Thoracic aorta (tissue), 2 donors: ENCODE measurements around the gene AEBP1. TPM values are rescaled to one million over a fixed set of nuclear protein-coding genes. Genes with fewer than 3 reads are reported as not detected.

ENCODE experiments used
- ATAC-seq: fragments of 150-250 bp; one replicate; pipeline ENCODE4 v1.8.0; 2017; ENCODE audit warnings: low read depth; ENCODE audit not compliant: insufficient number of reproducible peaks, low FRiP score
- DNase-seq: peaks from one replicate; pipeline ENCODE4 v3.0.0-alpha.2; 2020; ENCODE audit warnings: low spot score
- H3K27ac ChIP-seq, 2 donors: fragments of 200-600 bp; sonication (generic); 1 replicate in 1 of 2; 2 replicates in 1 of 2; pipeline ENCODE4 v1.5.1; 2016; ENCODE audit warnings: mild to moderate bottlenecking in 2 of 2, moderate library complexity in 2 of 2
- H3K27me3 ChIP-seq: fragments of 200-600 bp; sonication (generic); replicated peaks from 2 replicates; pipeline ENCODE4 v1.6.0; 2016; ENCODE audit warnings: mild to moderate bottlenecking; ENCODE audit not compliant: insufficient read depth
- H3K36me3 ChIP-seq: fragments of 200-600 bp; sonication (generic); one replicate; pipeline ENCODE4 v1.5.1; 2016
- H3K4me1 ChIP-seq, 2 donors: fragments of 200-600 bp; sonication (generic); 1 replicate in 1 of 2; 2 replicates in 1 of 2; pipeline versions ENCODE4 v1.5.1 to v1.6.0; 2016; ENCODE audit warnings: low read depth in 2 of 2, mild to moderate bottlenecking in 1 of 2; ENCODE audit not compliant: control insufficient read depth in 1 of 2
- H3K4me3 ChIP-seq: fragments of 200-600 bp; sonication (generic); 2 replicates; pipeline ENCODE4 v1.5.1; 2016; ENCODE audit warnings: mild to moderate bottlenecking
- H3K9me3 ChIP-seq: fragments of 200-600 bp; sonication (generic); 2 replicates; pipeline ENCODE4 v1.5.1; 2016
- total RNA-seq, 2 donors: library from RNA; depleted of rRNA; stranded (reverse); fragments of >200 nt; gene quantifications; one replicate each; pipeline versions ENCODE4 v1.1.0 to v1.2.3, GENCODE V29; 2016
- TF ChIP-seq, protein P1 (sequence below): fragments of 200-600 bp; sonication (generic); IDR thresholded peaks from one replicate; pipeline ENCODE4 v1.5.1; 2019; ENCODE audit warnings: antibody characterized with exemption

AEBP1 gene
- total RNA-seq, 2 donors from 2014 or later, result 1,006 to 1,415 TPM

GRCh38 chr7:44061645-44062179 lies 42.4 kb upstream of the AEBP1 start:
- TF ChIP-seq, protein P1, sequence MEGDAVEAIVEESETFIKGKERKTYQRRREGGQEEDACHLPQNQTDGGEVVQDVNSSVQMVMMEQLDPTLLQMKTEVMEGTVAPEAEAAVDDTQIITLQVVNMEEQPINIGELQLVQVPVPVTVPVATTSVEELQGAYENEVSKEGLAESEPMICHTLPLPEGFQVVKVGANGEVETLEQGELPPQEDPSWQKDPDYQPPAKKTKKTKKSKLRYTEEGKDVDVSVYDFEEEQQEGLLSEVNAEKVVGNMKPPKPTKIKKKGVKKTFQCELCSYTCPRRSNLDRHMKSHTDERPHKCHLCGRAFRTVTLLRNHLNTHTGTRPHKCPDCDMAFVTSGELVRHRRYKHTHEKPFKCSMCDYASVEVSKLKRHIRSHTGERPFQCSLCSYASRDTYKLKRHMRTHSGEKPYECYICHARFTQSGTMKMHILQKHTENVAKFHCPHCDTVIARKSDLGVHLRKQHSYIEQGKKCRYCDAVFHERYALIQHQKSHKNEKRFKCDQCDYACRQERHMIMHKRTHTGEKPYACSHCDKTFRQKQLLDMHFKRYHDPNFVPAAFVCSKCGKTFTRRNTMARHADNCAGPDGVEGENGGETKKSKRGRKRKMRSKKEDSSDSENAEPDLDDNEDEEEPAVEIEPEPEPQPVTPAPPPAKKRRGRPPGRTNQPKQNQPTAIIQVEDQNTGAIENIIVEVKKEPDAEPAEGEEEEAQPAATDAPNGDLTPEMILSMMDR, result no peak
- ATAC-seq (no peak), DNase-seq (no peak)
- Histone ChIP-seq H3K4me3 (no peak overlapping the region), H3K27me3 (no peaks in the 10 kb centered on the region), H3K36me3 (peaks cover 52% of the 10 kb centered on the region), H3K27ac (no peak overlapping the region), H3K9me3 (no peaks in the 10 kb centered on the region), H3K4me1 (peaks cover 10 to 34% of the 10 kb centered on the region in 2 donors)

- Histone ChIP-seq H3K27ac (no peak overlapping the region), H3K4me1 (peaks cover 10 to 35% of the 10 kb centered on the region in 2 donors), H3K36me3 (peaks cover 46% of the 10 kb centered on the region), H3K4me3 (no peak overlapping the region), H3K27me3 (no peaks in the 10 kb centered on the region), H3K9me3 (no peaks in the 10 kb centered on the region)
- TF ChIP-seq, protein P1, result no peak
- DNase-seq (no peak), ATAC-seq (no peak)
Observed at GRCh38 chr7:44062180-44062902, 41.8 kb upstream of the AEBP1 start.

- H3K36me3 ChIP-seq, result peaks cover 41% of the 10 kb centered on the region
- peaks cover 10 to 35% of the 10 kb centered on the region in 2 donors for H3K4me1 ChIP-seq
- ATAC-seq, result no peak
- DNase-seq, result no peak
- no peak overlapping the region for H3K27ac ChIP-seq
- no peaks in the 10 kb centered on the region for H3K27me3 ChIP-seq
- H3K4me3 ChIP-seq, result no peak overlapping the region
- H3K9me3 ChIP-seq, result no peaks in the 10 kb centered on the region
- TF ChIP-seq, protein P1, result no peak
Observed at GRCh38 chr7:44062903-44063295, 41.2 kb upstream of the AEBP1 start.

GRCh38 chr7:44063547-44063893 lies 40.6 kb upstream of the AEBP1 start:
- ATAC-seq (no peak), DNase-seq (no peak)
- Histone ChIP-seq H3K4me1 (peaks cover 10 to 35% of the 10 kb centered on the region in 2 donors), H3K4me3 (no peak overlapping the region), H3K27ac (no peak overlapping the region), H3K36me3 (peaks cover 34% of the 10 kb centered on the region), H3K27me3 (no peaks in the 10 kb centered on the region), H3K9me3 (no peaks in the 10 kb centered on the region)
- TF ChIP-seq, protein P1, result no peak

GRCh38 chr7:44063894-44064651 lies 40.1 kb upstream of the AEBP1 start:
- H3K9me3 ChIP-seq, result no peaks in the 10 kb centered on the region
- no peak overlapping the region for H3K27ac ChIP-seq
- peaks cover 29% of the 10 kb centered on the region for H3K36me3 ChIP-seq
- ATAC-seq, result no peak
- TF ChIP-seq, protein P1, result no peak
- no peaks in the 10 kb centered on the region for H3K27me3 ChIP-seq
- peaks cover 10 to 35% of the 10 kb centered on the region in 2 donors for H3K4me1 ChIP-seq
- H3K4me3 ChIP-seq, result no peak overlapping the region
- no peak for DNase-seq
